Endothelial cell of umbilical vein (primary cell): ENCODE data around the gene CTIF. TPM values are rescaled to one million over a fixed set of nuclear protein-coding genes. Genes with fewer than 3 reads are reported as not detected.
A peak's percentile ranks its signal among the peaks of the same experiment; 100 is the strongest.

Experiments used
- BruUV-seq: library from RNA; stranded (reverse); fragments of 400-500 nt; replicated peaks from 2 replicates; lab custom pipeline; 2021; lab: Mats Ljungman, UMichigan
- CTCF ChIA-PET: fragments of 300-600, 350-600 bp; sonication (Branson Sonifier 250); formaldehyde crosslinking; loops from one replicate; lab custom pipeline; 2021; ENCODE audit warnings: antibody characterized with exemption, inconsistent platforms; lab: Charles Lee
- POLR2A ChIA-PET: fragments of 300-600, 350-600 bp; sonication (Branson Sonifier 250); formaldehyde crosslinking; loops from one replicate; lab custom pipeline; 2021; ENCODE audit warnings: antibody characterized with exemption, inconsistent platforms; lab: Charles Lee
- DNase-seq: peaks from one replicate; pipeline ENCODE4 v3.0.0-alpha.2; 2011; ENCODE audit warnings: low read depth, low spot score
- FAIRE-seq: peaks from 2 replicates; lab custom pipeline; 2011; peaks lifted over from hg19 to GRCh38; lab: Jason Lieb, UNC
- H2AFZ ChIP-seq: 2 replicates; pipeline ENCODE4 v1.6.0; 2012; ENCODE audit warnings: low read depth, low read length, control low read depth, inconsistent platforms
- H3K27ac ChIP-seq: 2 replicates; pipeline ENCODE4 v1.5.1; 2011; ENCODE audit warnings: low read depth, mild to moderate bottlenecking, control low read depth, low read length, moderate library complexity; ENCODE audit not compliant: insufficient read depth
- H3K27me3 ChIP-seq, 2 experiments: 2 replicates each; pipeline versions ENCODE4 v1.6.0 to v1.6.1; 2011; ENCODE audit warnings: low read length in 2 of 2, mixed read lengths in 1 of 2; ENCODE audit not compliant: control insufficient read depth in 2 of 2, insufficient read depth in 2 of 2
- H3K36me3 ChIP-seq, 2 experiments: 2 replicates in 1 of 2; 3 replicates in 1 of 2; pipeline ENCODE4 v1.5.1; 2011; ENCODE audit warnings: low read length in 2 of 2, mild to moderate bottlenecking in 1 of 2, moderate library complexity in 1 of 2; ENCODE audit not compliant: control insufficient read depth in 2 of 2, insufficient read depth in 2 of 2; ENCODE audit errors: extremely low read depth in 1 of 2
- H3K4me1 ChIP-seq: 3 replicates; pipeline ENCODE4 v1.5.1; 2011; ENCODE audit warnings: mild to moderate bottlenecking, low read length; ENCODE audit not compliant: control insufficient read depth, insufficient read depth; ENCODE audit errors: extremely low read depth
- H3K4me2 ChIP-seq: 2 replicates; pipeline ENCODE4 v1.6.1; 2011; ENCODE audit warnings: low read length, control low read depth, mixed read lengths; ENCODE audit not compliant: insufficient read depth
- H3K4me3 ChIP-seq, 3 experiments: fragments of 200-600 bp in 1 of 3; sonication (generic), shearing (Covaris generic) in 1 of 3; replicated peaks in 1 of 3; 2 replicates each; pipeline ENCODE4 v1.5.1; 2011 to 2016; ENCODE audit warnings: control low read depth in 3 of 3, low read length in 3 of 3, mild to moderate bottlenecking in 2 of 3, inconsistent platforms in 1 of 3, low read depth in 1 of 3, moderate library complexity in 1 of 3; ENCODE audit not compliant: insufficient read depth in 1 of 3
- H3K79me2 ChIP-seq: 2 replicates; pipeline ENCODE4 v1.6.0; 2012; ENCODE audit warnings: low read length, inconsistent platforms; ENCODE audit not compliant: control insufficient read depth, insufficient read depth
- H3K9ac ChIP-seq: replicated peaks from 2 replicates; pipeline ENCODE3; 2011; ENCODE audit warnings: low read length, control low read depth; ENCODE audit not compliant: insufficient read depth; ENCODE audit errors: extremely low read depth
- H3K9me1 ChIP-seq: replicated peaks from 3 replicates; pipeline ENCODE4 v1.6.0; 2011; ENCODE audit warnings: mild to moderate bottlenecking, low read length; ENCODE audit not compliant: control insufficient read depth, insufficient read depth; ENCODE audit errors: extremely low read depth
- H3K9me3 ChIP-seq: replicated peaks from 2 replicates; pipeline ENCODE4 v1.5.1; 2012; ENCODE audit warnings: low read length, inconsistent platforms; ENCODE audit not compliant: control insufficient read depth, insufficient read depth
- H4K20me1 ChIP-seq: replicated peaks from 2 replicates; pipeline ENCODE3; 2011; ENCODE audit warnings: mild to moderate bottlenecking, low read length; ENCODE audit not compliant: control insufficient read depth, insufficient read depth; ENCODE audit errors: extremely low read depth
- CTCF ChIP-seq, 2 donors: IDR thresholded peaks; 1 replicate in 1 of 2; 2 replicates in 1 of 2; pipeline ENCODE4 v1.5.1; 2011; ENCODE audit warnings: low read length in 2 of 2, mild to moderate bottlenecking in 2 of 2, moderate library complexity in 2 of 2, control low read depth in 1 of 2, inconsistent platforms in 1 of 2, low read depth in 1 of 2; ENCODE audit not compliant: insufficient read depth in 1 of 2; ENCODE audit errors: extremely low read depth in 1 of 2
- EZH2 ChIP-seq: IDR thresholded peaks from 2 replicates; pipeline ENCODE4 v1.6.1; 2012; ENCODE audit warnings: borderline replicate concordance, low read depth, mild to moderate bottlenecking, moderate library complexity, low read length, inconsistent platforms; ENCODE audit not compliant: severe bottlenecking
- FOS ChIP-seq: IDR thresholded peaks from 2 replicates; pipeline ENCODE4 v1.6.1; 2011; ENCODE audit warnings: mild to moderate bottlenecking, low read length, moderate library complexity, borderline replicate concordance; ENCODE audit not compliant: insufficient read depth
- GATA2 ChIP-seq: IDR thresholded peaks from 2 replicates; pipeline ENCODE4 v1.7.0; 2011; ENCODE audit warnings: low read depth, mild to moderate bottlenecking, moderate library complexity, mixed read lengths, low read length; ENCODE audit not compliant: insufficient read length, insufficient read depth
- JUN ChIP-seq: IDR thresholded peaks from 2 replicates; pipeline ENCODE4 v1.6.1; 2011; ENCODE audit warnings: borderline replicate concordance, low read depth; ENCODE audit not compliant: insufficient read length, insufficient read depth
- MAX ChIP-seq: IDR thresholded peaks from 2 replicates; pipeline ENCODE4 v1.6.1; 2011; ENCODE audit not compliant: insufficient read depth, insufficient read length
- MYC ChIP-seq: IDR thresholded peaks from one replicate; pipeline ENCODE4 v1.6.1; 2011; ENCODE audit warnings: mild to moderate bottlenecking, low read depth, low read length
- POLR2A ChIP-seq: IDR thresholded peaks from 2 replicates; pipeline ENCODE4 v1.6.1; 2012; ENCODE audit warnings: low read depth, mild to moderate bottlenecking, control low read depth, low read length
- POLR2AphosphoS5 ChIP-seq: IDR thresholded peaks from 2 replicates; pipeline ENCODE4 v1.6.1; 2012; ENCODE audit warnings: low read depth, mild to moderate bottlenecking, control low read depth, low read length, moderate library complexity; ENCODE audit not compliant: insufficient read depth
- dilution Hi-C: fragments of 300-500 bp; cut with MboI; formaldehyde crosslinking; loops from one replicate; pipeline ENCODE4 v1.15.0; 2019; ENCODE audit warnings: low sequenced_read_pairs; ENCODE audit not compliant: extremely low pct_ligation_motif_present
- intact Hi-C: fragments of 100-400 bp; cut with micrococcal nuclease; formaldehyde crosslinking; loops from one replicate; pipeline ENCODE4 v1.10.0; 2022
- polyA plus RNA-seq, 4 experiments: library from polyadenylated mRNA; depleted of rRNA in 3 of 4; stranded (reverse) in 3 of 4; unstranded in 1 of 4; fragments of >200 nt; gene quantifications; 2 replicates each; pipeline versions ENCODE4 v1.2.1 to v1.2.3, GENCODE V29; 2011 to 2012; ENCODE audit warnings: missing spikeins in 1 of 4
- total RNA-seq: library from RNA; stranded (reverse); gene quantifications from 2 replicates; pipeline ENCODE4 v1.2.3, GENCODE V29; 2021

The CTIF gene
- total and polyA plus RNA-seq, 2 donors (not counting 3 experiments of a cell fraction or from before 2014, with no cell fraction given): 20.9 to 57.7 TPM

- Histone ChIP-seq H3K27me3 (no peaks in the 10 kb centered on the region), H3K4me3 (peak overlapping the region; percentile 6 to 73 (median 31)), H2AFZ (peak overlapping the region; percentile 78), H3K9me3 (no peaks in the 10 kb centered on the region), H3K9ac (peak overlapping the region; percentile 77), H3K79me2 (peaks cover 37% of the 10 kb centered on the region), H4K20me1 (no peaks in the 10 kb centered on the region), H3K4me2 (peak overlapping the region; percentile 80), H3K27ac (peak overlapping the region; percentile 81), H3K4me1 (peaks cover 30% of the 10 kb centered on the region), H3K36me3 (no peaks in the 10 kb centered on the region), H3K9me1 (no peaks in the 10 kb centered on the region)
- ChIA-PET POLR2A (interaction anchor here (0.5 kb wide), 1 partner anchor 72 kb away, joined by 3 read pairs; no protein-coding TSS in a partner anchor), CTCF (no interaction called here)
- dilution Hi-C loops: no loop called here
- no TSS peak for BruUV-seq
- DNase-seq (peak; percentile 65), FAIRE-seq (peak; percentile 87)
- TF ChIP-seq EZH2: no peak
- no peak for TF ChIP-seq POLR2A
- no peak for TF ChIP-seq GATA2
- intact Hi-C loops: loop anchor here (5.0 to 10.0 kb wide), 3 partner anchors 406 to 924 kb away; partner anchors contain the start of genes DYM and SMAD2
These were observed 2.4 kb downstream of the CTIF start for GRCh38 chr18:48541026-48541746.

- Histone ChIP-seq H3K27me3 (no peaks in the 10 kb centered on the region), H3K9me3 (no peaks in the 10 kb centered on the region), H3K9ac (peak overlapping the region; percentile 77), H3K4me2 (peak overlapping the region; percentile 80), H3K4me3 (peak overlapping the region in 1 of 3 experiments; percentile 31), H3K9me1 (no peaks in the 10 kb centered on the region), H4K20me1 (no peaks in the 10 kb centered on the region), H3K27ac (peak overlapping the region; percentile 81), H3K79me2 (peaks cover 40% of the 10 kb centered on the region), H3K36me3 (no peaks in the 10 kb centered on the region), H3K4me1 (peaks cover 36% of the 10 kb centered on the region), H2AFZ (no peak overlapping the region)
- DNase-seq (no peak), FAIRE-seq (no peak)
- POLR2A ChIA-PET: interaction anchor here (0.5 to 0.6 kb wide), 2 partner anchors 62 to 73 kb away, joined by 3 to 5 read pairs; no protein-coding TSS in a partner anchor
- dilution Hi-C loops (no loop called here), intact Hi-C loops (loop anchor here (5.0 to 10.0 kb wide), 3 partner anchors 405 to 923 kb away; partner anchors contain the start of genes DYM and SMAD2)
- TF ChIP-seq POLR2A (no peak), EZH2 (no peak), GATA2 (no peak), JUN (no peak), CTCF (IDR thresholded peaks at IDR 0.05; ENCODE audit: extremely low read depth in 1 of 2, insufficient read depth in 1 of 2, low read depth in 1 of 2, low read length in 2 of 2) (no peak), MYC (no peak), POLR2AphosphoS5 (no peak), MAX (no peak), FOS (no peak)
- CTCF ChIA-PET: no interaction called here
- TSS peak; percentile 2 for BruUV-seq
These were observed 3.0 kb downstream of the CTIF start for GRCh38 chr18:48541747-48542400.
